Right cardiac atrium (tissue), 5 donors: ENCODE data around the gene NUP107. TPM values are rescaled to one million over a fixed set of nuclear protein-coding genes. Genes with fewer than 3 reads are reported as not detected.

ENCODE experiments used
- ATAC-seq, 2 donors: fragments of 200-7000 bp; cut with Tn5 transposase; one replicate each; pipeline versions ENCODE4 v1.8.0 to v1.9.1; 2020; ENCODE audit warnings: moderate library complexity in 2 of 2, mild to moderate bottlenecking in 1 of 2
- DNase-seq, 3 donors: peaks; one replicate each; pipeline ENCODE4 v3.0.0-alpha.2; 2020
- H3K27ac ChIP-seq: one replicate; pipeline ENCODE4 v1.5.1; 2013; ENCODE audit warnings: mild to moderate bottlenecking, low read length, control low read depth, moderate library complexity
- H3K27me3 ChIP-seq: one replicate; pipeline ENCODE4 v1.6.1; 2013; ENCODE audit not compliant: control insufficient read depth, insufficient read depth
- H3K4me1 ChIP-seq: one replicate; pipeline ENCODE4 v1.6.1; 2013; ENCODE audit warnings: low read length; ENCODE audit not compliant: control insufficient read depth, insufficient read depth
- H3K4me3 ChIP-seq: one replicate; pipeline ENCODE4 v1.5.1; 2013; ENCODE audit warnings: low read length, control low read depth
- H3K9me3 ChIP-seq: one replicate; pipeline ENCODE4 v1.6.1; 2013; ENCODE audit warnings: low read length; ENCODE audit not compliant: control insufficient read depth
- WGBS: extraction: QIAGEN DNeasy Blood & Tissue Kit; methylation state at CpG from one replicate; pipeline ENCODE4 v1.1.7; 2013; 5-methylcytosine and 5-hydroxymethylcytosine counted together
- intact Hi-C, 4 donors: fragments of 100-400 bp; cut with DNase I; formaldehyde crosslinking; loops; one replicate each; pipeline versions ENCODE4 v1.11.0 to v1.14.0; 2022 to 2023
- polyA plus RNA-seq: library from polyadenylated mRNA; stranded (reverse); fragments of 200-250 nt; gene quantifications from one replicate; pipeline ENCODE4 v1.2.3, GENCODE V29; 2013
- total RNA-seq, 4 donors: library from RNA; stranded (reverse); fragmentation: NEBNext Ultra II Directional; extraction: Animal tissue kit (Norgen Biotek cat#: 25700); gene quantifications; one replicate each; pipeline ENCODE4 v1.2.1, GENCODE V29; 2021
- donor health status: healthy with polysubstance abuse.
- donor health status: DM: no; HTN: yes; CAD: no.
- donor health status: DM: no; HTN: no; CAD: no.
- donor health status: DM: no; HTN: yes; CAD: no; lungs with severe emphysema.
- donor health status: DM: yes; HTN: yes; CAD: no.

The NUP107 gene
- total and polyA plus RNA-seq, 5 donors = 14.4 to 30.3 (median 24.4) TPM

DNA sequence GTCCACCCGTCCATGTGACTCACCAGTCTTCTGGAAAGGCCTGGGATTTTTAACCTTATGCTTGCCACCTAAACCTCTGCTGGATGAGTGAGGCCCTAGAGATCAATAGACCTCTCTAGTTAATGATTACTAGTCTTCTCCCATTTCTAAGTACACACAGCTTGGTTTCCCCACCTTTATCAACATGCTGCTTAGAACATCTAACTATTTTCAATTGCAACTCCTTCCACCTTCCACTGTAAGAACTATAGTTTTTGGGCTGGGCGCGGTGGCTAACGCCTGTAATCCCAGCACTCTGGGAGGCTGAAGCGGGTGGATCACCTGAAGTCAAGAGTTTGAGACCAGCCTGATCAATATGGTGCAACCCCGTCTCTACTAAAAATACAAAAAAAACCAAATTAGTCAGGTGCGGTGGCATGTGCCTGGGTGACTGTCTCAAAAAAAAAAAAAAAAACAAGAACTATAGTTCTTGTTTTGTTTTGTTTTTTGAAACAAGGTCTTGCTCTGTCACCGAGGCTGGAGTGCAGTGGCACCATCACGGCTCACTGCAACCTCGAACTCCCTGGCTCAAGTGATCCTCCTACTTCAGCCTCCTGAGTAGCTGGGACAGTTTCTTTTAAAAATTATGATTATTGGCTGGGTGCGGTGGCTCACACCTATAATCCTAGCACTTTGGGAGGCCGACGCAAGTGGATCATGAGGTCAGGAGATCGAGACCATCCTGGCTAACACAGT is 102.5 kb downstream of the NUP107 start:
- Histone ChIP-seq H3K9me3 (no peaks in the 10 kb centered on the region), H3K4me3 (no peak overlapping the region), H3K4me1 (peaks cover 2% of the 10 kb centered on the region), H3K27me3 (no peaks in the 10 kb centered on the region), H3K27ac (no peak overlapping the region)
- intact Hi-C loops = no loop called here
- 96% methylated on average over 14 of the region's 14 CpGs for WGBS
- no peak for ATAC-seq
- DNase-seq = no peak

DNA sequence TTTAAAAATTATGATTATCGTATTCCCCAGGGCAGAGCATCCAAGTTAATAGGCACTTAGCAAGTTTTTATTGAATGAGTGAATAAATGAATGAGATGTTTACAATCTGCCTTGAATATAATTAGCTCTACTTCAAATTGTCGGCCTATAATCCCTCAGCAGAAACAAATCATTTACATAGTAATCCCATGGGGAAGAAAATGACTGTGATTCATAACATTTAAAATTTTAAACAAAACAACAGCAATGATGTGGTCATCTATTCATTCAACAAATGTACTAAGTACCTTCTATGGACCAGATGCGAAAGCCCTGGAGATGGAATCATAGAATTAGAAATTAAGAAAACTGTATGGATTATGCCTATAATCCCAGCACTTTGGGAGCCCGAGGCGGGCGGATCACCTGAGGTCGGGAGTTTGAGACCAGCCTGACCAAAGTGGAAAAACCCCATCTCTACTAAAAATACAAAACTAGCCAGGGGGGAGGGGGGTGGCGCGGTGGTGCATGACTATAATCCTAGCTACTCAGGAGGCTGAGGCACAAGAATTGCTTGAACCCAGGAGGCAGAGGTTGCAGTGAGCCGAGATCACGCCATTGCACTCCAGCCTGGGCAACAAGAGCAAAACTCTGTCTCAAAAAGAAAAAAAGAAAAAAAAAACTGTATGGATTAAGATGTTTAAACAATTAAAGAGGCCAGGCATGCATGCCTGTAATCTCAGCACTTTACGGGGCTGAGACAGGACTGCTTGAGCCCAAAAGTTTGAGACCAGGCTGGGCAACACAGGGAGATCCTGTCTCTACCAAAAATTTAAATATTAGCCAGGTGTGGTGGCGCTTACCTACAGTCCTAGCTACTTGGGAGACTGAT is 103.5 kb downstream of the NUP107 start:
- no peak overlapping the region for H3K27ac ChIP-seq
- no peak for DNase-seq
- peaks cover 2% of the 10 kb centered on the region for H3K4me1 ChIP-seq
- no peaks in the 10 kb centered on the region for H3K9me3 ChIP-seq
- 94% methylated on average over 13 of the region's 13 CpGs for WGBS
- intact Hi-C loops = no loop called here
- H3K27me3 ChIP-seq = no peaks in the 10 kb centered on the region
- ATAC-seq = no peak
- H3K4me3 ChIP-seq = no peak overlapping the region

DNA sequence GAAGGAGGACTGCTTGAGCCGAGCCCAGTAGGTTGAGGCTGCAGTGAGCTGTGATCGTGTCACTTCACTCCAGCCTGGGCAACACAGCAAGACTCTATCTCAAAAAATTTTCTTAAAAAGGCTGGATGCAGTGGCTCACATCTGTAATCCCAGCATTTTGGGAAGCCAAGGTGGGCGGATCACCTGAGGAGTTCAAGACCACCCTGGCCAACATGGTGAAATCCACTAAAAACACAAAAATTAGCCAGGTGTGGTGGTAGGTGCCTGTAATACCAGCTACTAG is 104.1 kb downstream of the NUP107 start:
- intact Hi-C loops = no loop called here
- no peaks in the 10 kb centered on the region for H3K27me3 ChIP-seq
- H3K27ac ChIP-seq = no peak overlapping the region
- H3K4me1 ChIP-seq = peaks cover 2% of the 10 kb centered on the region
- H3K9me3 ChIP-seq = no peaks in the 10 kb centered on the region
- DNase-seq = no peak
- 63% methylated on average over 3 of the region's 3 CpGs for WGBS
- H3K4me3 ChIP-seq = no peak overlapping the region
- ATAC-seq = no peak

DNA sequence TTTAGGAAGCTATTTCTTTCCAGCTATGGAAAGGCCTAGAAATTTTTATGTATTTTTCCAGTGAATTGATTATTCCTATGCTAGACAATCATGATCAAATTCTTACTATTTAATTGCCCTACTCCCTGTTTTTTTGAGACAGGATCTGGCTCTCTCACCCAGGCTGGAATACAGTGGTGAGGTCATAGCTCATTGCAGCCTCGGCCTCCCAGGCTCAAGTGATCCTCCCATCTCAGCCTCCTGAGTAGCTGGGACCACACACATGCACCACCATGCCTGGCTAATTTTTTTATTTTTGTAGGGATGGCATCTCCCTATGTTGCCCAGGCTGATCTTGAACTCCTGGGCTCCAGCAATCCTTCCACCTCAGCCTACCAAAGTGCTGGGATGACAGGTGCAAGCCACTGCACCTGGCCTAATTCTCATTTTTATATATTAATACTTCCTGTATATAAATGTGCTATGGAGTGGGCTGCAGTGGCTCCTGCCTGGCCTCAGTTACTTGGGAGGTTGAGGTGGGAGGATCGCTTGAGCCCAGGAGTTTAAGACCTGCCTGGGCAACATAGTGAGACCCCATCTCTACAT is 105.2 kb downstream of the NUP107 start:
- DNase-seq (no peak), ATAC-seq (no peak)
- H3K27ac ChIP-seq = no peak overlapping the region
- no peaks in the 10 kb centered on the region for H3K9me3 ChIP-seq
- H3K27me3 ChIP-seq = no peaks in the 10 kb centered on the region
- intact Hi-C loops = no loop called here
- H3K4me1 ChIP-seq = no peaks in the 10 kb centered on the region
- 97% methylated on average over 2 of the region's 2 CpGs for WGBS
- H3K4me3 ChIP-seq = no peak overlapping the region

DNA sequence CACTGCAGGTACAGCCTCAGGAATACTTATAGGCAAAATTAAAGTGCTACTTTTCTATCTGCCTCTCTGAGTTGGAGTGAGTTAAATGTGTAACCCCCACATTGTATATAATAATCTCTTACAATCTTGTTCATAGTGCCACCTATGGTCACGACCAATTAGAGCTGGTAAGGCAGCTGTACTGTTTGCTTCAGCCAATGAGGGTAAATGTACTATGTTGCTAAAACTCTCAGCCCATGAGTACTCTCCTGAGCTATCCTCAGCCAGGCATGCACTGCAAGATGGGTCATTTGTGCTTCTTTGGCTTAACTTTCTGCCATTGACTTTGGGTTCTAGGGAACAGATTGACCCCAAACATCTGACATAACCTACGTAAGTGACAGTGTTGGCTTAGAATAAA is 106.2 kb downstream of the NUP107 start:
- 76% methylated on average over 2 of the region's 2 CpGs for WGBS
- H3K9me3 ChIP-seq = no peaks in the 10 kb centered on the region
- no peaks in the 10 kb centered on the region for H3K27me3 ChIP-seq
- H3K4me1 ChIP-seq = no peaks in the 10 kb centered on the region
- ATAC-seq (peak; percentile 36 to 45), DNase-seq (no peak)
- intact Hi-C loops = no loop called here
- H3K27ac ChIP-seq = no peak overlapping the region
- H3K4me3 ChIP-seq = no peak overlapping the region

DNA sequence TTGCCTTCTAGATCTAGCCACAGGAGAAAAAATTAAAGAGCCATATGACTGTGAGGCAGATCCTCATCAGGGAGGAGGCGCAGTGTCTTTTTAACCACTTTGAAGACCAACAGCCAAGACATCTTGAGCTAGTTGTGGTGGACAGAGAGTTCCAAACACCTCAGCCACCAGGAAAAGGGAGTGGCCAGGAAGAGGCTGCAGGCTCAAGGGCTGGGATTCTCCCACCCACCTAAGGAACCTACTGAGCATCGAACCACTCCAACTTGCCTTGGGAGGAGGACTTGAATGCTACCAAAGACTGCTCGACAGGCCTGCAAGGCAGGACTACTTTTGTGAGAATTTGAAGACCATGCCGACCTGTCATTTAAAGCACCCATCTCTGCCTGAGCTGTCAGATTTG is 106.7 kb downstream of the NUP107 start:
- ATAC-seq (no peak), DNase-seq (no peak)
- no peaks in the 10 kb centered on the region for H3K4me1 ChIP-seq
- no peaks in the 10 kb centered on the region for H3K9me3 ChIP-seq
- H3K27me3 ChIP-seq = no peaks in the 10 kb centered on the region
- no peak overlapping the region for H3K27ac ChIP-seq
- 91% methylated on average over 4 of the region's 4 CpGs for WGBS
- no peak overlapping the region for H3K4me3 ChIP-seq
- intact Hi-C loops = no loop called here

DNA sequence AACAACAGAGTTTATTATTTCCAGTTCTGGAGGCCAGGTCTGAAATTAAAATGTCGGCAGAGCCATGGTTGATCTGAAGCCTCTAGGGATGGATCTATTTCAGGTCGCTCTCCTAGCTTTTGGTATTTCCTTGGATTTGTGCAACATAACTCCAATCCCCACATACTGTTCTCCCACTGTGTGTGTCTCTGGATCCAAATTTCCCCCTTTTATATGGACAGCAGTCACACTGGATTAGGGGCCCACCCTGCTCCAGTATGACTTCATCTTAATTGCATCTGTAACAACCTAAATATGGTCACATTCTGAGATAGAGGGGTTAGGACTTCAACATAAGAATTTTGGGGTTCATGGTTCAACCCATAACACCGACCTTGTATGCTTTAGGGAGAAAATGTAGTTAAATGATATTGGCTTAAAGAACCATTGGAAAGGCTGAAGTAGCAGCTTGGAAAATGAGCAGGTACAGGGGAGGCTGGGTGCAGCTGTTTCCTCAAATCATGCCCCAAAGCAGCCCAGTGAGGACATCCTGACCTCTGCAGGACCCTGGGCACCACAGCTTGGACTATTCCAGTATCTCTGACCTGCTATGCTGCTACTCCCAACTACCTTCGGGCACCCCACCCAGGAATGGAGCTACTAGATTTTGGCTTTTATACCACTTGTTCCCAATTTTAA is 107.3 kb downstream of the NUP107 start:
- intact Hi-C loops = no loop called here
- H3K9me3 ChIP-seq = no peaks in the 10 kb centered on the region
- 94% methylated on average over 4 of the region's 4 CpGs for WGBS
- no peak overlapping the region for H3K4me3 ChIP-seq
- ATAC-seq (no peak), DNase-seq (no peak)
- no peaks in the 10 kb centered on the region for H3K27me3 ChIP-seq
- H3K4me1 ChIP-seq = no peaks in the 10 kb centered on the region
- H3K27ac ChIP-seq = no peak overlapping the region

DNA sequence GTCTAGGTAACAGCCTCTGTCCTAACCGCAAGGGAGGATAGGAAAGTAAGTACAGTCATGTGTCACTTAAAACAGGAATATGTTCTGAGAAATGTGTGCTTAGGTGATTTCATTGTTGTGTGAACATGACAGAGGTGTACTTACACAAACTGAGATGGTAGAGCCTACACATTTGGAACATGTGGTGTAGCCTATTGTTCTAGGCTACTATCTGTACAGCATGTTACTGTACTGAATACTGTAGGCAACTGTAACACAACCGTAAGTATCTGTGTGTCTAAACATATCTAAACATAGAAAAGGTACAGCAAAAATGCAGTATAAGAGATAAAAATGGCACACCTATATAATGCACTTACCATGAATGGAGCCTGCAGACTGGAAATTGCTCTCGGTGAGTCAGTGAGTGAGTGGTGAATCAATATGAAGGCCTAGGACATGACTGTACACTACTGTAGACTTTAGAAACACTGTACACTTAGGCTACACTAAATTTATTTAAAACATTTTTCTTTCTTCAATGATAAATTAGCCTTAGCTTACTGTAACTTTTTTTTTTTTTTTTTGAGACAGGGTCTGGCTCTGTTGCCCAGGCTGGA is 108.0 kb downstream of the NUP107 start:
- Histone ChIP-seq H3K4me3 (no peak overlapping the region), H3K4me1 (no peaks in the 10 kb centered on the region), H3K9me3 (no peaks in the 10 kb centered on the region), H3K27ac (no peak overlapping the region), H3K27me3 (no peaks in the 10 kb centered on the region)
- intact Hi-C loops = no loop called here
- ATAC-seq (no peak), DNase-seq (no peak)
- 95% methylated on average over 3 of the region's 3 CpGs for WGBS

Other genes with a start within 250 kb of the NUP107 start
- 10 to 100 TPM; 65.7 to 87.5 (median 68.7) TPM for gene RAP1B, start 76.1 kb upstream of the NUP107 start, total RNA-seq
- 47.6 TPM for gene RAP1B, start 76.1 kb upstream of the NUP107 start, polyA plus RNA-seq
- 1 to 10 TPM; 5.2 to 9.6 (median 6.7) TPM for gene SLC35E3, start 59.2 kb downstream of the NUP107 start, total RNA-seq
- gene SLC35E3, start 59.2 kb downstream of the NUP107 start, polyA plus RNA-seq = 5.5 TPM
- 10 to 100 TPM; 44.6 to 60.8 (median 48.8) TPM for gene MDM2, start 121.2 kb downstream of the NUP107 start, total RNA-seq
- gene MDM2, start 121.2 kb downstream of the NUP107 start, polyA plus RNA-seq = 19.6 TPM
- 10 to 100 TPM in 2 of 4 donors, 1 to 10 TPM in 2; 7.8 to 14.3 (median 10.5) TPM for gene CPM, start 246.2 kb downstream of the NUP107 start, total RNA-seq
- 5.8 TPM for gene CPM, start 246.2 kb downstream of the NUP107 start, polyA plus RNA-seq